Measurements from ENCODE around the gene AXIN2. TPM values are rescaled to one million over a fixed set of nuclear protein-coding genes. Genes with fewer than 3 reads are reported as not detected.

AXIN2 gene
- total RNA-seq, 1 donor from 2014 or later = 39.5 TPM

GRCh38 chr17:65538675-65539529, 22.5 kb downstream of the AXIN2 start:
- peak in 1 of 2 donors; percentile 58 for DNase-seq (ENCODE audit: low spot score in 2 of 2)
- FAIRE-seq = no peak

DNA sequence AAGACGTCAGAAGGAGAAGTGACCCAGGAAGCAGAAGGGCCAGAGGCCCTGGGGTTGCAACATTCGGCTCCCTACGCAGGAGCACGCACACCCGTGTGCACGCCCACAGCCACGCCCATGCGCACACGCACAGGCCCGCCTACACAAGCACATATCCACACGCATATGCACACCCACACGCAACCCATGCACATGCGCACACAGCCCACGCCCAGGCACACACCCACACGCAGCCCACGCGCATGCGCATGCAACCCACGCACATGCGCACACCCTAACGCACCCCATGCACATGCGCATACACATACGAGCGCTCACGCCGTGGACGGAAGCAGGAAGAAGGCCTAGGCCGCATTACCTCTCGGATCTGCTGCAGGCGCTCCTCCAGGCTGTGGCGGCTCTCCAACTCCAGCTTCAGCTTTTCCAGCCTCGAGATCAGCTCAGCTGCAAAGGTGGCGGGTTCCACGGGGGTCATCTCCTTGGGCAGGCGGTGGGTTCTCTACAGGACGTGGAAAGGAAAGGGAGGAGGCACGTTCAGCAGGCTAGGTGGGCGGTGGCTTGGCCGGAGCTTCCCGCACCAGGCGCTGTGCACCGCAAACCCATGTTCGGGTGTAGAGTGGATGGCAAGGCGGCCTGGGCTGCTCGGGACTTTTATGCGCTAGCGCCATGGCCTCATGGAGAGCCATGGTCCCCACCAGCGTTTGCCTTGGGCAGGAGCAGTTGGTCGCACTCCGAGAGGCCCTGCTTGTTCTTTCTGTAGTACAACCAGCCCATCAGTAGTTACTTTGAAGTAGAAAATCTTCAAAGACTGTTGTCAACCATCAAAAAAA, 23.4 kb downstream of the AXIN2 start:
- DNase-seq (ENCODE audit: low spot score in 2 of 2) (no peak), FAIRE-seq (no peak)

GRCh38 chr17:65537343-65537844, 24.1 kb downstream of the AXIN2 start:
- DNase-seq (ENCODE audit: low spot score in 2 of 2) = no peak
- FAIRE-seq = no peak

- no peak for FAIRE-seq
These were observed 24.7 kb downstream of the AXIN2 start for GRCh38 chr17:65536573-65537342.

GRCh38 chr17:65535777-65536572, 25.5 kb downstream of the AXIN2 start:
- FAIRE-seq (no peak), DNase-seq (ENCODE audit: low spot score in 2 of 2) (no peak)

More at GRCh38 chr17:65536573-65537342, 24.7 kb downstream of the AXIN2 start:
- no peak for DNase-seq (ENCODE audit: low spot score in 2 of 2)

GRCh38 chr17:65533852-65534457, 27.5 kb downstream of the AXIN2 start:
- no peak for DNase-seq (ENCODE audit: low spot score in 2 of 2)
- FAIRE-seq = no peak

GRCh38 chr17:65533056-65533745, 28.2 kb downstream of the AXIN2 start:
- FAIRE-seq (no peak), DNase-seq (ENCODE audit: low spot score in 2 of 2) (no peak)

DNA sequence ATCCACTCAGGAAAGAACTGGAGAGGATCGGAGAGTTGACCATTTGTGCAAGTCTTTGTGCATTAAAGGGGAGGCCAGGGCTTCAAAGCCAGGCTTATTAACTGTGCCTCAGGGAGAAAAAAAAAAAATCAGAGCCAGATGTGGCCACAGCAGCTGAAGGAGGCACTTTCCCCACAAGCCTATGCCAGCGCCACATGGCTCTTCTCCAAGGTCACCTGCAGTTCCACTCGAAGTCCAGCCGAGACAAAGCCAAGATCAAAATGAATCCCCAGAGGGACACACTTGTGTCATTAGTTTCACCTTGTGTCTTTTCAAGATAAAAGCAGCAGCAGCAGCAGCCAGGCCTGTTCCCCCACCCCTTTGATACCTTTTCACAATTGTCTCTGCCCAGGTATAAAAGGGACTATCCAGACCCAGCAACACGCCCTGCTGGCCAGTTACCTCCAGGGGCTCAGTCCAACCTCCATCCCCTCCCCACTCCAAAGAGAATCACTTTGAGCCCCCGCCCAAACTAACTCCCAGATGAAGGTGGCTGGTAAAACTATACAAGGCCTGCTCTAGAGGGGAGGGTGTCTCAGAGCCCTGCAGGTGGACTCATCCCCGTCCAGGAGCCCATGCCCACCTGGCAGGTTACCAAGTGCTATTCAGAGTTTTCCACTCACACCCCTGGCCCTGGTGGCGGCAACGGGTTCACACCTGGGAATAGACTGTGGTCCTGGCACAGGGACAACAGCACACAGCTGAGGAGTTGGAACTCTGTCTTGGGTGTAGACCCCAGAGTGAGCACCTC, 29.2 kb downstream of the AXIN2 start:
- FAIRE-seq (no peak), DNase-seq (ENCODE audit: low spot score in 2 of 2) (no peak)

DNA sequence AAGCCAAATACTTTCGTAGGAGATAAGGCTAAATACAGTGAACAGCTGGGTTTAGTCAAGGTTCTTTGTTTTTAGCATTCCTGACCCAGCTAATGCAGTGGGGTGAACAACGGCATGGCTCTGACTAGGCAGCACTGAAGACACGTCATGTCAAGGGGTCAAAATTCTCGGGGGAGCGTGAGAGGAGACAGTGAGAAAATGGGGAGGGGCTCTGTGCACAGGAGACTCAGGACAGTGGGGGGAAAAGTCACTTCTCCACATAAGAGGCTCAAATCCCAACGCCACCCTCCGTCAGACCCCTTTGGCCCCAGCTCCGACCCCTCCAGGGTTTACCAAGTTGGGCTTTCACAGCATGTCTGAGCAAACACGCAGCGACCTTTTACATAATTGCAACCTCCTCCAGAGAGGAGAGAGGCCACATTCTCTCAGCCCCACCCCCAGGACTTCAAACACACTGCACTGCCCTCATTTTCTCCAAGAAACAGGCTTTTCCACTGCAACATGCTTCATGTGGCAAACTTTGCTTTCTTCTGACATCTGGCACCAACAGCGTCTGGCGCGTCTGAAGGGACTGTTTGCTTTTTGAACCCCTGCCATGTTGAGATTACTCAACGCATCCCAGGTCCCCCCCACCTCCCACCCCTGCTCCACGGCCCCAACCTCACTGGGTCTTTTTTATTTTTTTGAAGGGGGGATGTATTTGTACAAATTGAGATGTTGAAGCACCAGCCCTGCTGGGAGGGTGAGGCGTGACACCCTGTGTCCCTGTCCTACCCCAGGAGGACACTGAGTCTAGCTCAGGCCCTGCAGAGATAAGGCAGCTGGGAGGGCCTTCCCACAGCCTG, 30.0 kb downstream of the AXIN2 start:
- FAIRE-seq = no peak
- no peak for DNase-seq (ENCODE audit: low spot score in 2 of 2)

DNA sequence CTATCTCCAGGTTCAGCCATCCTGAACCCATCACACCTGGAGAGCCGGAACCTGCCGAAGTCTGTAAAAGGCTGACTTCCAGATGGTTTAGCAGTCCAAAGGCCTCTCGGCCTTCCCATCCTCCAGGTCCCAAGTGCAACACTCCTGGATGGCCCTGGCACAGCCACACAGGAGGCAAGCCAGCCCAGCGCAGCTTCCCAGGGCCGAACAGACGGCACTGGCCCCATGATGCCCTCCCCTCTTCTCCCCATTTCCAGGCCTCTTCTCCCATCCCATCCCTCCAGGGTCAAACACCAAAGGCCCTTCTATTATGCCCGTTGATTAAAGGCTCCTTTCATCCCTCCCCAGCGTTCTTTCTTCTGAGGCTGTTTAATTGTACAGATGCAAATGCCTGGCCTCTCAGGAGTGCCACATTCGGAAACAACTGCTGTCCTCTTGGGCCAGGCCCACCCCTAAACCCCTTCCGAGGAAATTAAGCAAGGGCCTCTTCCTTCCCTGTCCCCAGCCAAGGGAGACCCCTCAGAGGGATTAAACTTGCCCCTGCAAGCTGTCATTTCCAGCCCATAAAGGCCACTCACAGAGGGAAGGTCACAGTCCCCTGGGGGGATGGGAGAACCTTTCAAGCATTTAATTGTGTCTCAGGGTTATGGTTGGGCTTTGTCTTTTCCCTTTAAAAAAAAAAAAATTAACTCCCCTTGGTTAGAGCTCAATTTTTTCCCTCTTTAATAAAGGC, 30.8 kb downstream of the AXIN2 start:
- FAIRE-seq = no peak

DNA sequence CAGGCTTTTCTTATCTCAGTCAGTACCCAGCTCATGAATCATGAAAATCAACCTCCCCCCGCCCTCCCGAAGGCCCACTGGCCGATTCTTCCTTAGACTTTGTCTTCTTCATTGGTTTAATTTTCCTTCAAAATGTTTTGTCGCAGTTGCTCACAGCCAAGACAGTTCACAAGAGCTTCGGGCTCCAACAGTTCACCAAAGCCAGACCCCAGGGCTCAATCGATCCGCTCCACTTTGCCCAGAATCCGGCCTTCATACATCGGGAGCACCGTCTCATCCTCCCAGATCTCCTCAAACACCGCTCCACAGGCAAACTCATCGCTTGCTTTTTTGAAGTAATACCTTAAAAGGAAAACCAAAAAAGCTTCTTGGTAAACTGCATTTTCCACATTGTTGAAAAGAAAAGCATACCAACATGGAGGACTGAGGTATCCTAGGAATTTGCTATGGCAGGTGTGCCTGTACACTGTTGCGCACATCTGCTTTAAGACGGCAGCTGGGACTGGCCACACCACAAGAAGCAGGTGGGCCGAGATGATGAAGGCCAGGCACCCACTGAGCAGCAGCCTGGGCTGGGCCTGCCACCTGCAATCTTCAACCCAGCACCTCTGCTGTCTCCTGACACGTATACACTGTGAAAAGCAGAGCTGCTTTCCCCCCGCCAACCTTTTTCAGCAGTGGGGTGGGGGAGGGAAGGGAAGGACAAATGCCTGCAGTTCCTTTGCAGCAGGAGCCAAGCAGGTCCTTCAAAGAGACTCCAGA, 31.5 kb downstream of the AXIN2 start:
- DNase-seq (ENCODE audit: low spot score in 2 of 2) = no peak
- no peak for FAIRE-seq

More for the DNA sequence above, 30.8 kb downstream of the AXIN2 start:
- DNase-seq (ENCODE audit: low spot score in 2 of 2) = no peak

DNA sequence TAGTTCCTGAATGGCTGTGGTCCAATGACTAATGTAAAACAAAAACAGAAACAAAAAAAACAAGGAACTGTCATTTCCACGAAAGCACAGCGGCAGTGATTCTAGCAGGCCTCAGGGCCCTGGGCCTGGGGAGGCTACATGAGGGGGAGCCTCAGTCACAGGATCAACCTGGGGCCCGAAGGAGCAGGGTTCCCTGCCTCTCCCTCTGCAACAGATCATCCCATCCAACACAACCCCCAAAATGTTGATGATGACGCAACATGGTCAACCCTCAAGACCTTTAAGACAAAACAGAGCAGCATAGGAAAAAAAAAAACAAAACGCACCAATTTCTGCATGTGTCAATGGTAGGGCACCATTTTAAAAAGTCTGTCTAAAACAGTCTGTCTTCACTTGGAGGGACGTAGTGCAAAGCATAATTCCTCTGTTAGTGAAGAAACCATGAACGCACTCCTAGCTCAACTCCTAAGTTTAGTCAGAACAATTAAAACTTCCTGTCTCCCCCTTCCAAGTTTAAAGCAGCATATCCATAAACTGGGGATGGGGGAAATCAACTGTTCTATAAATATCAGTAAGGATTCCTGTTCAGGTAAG, 32.3 kb downstream of the AXIN2 start:
- no peak for DNase-seq (ENCODE audit: low spot score in 2 of 2)
- FAIRE-seq = no peak

DNA sequence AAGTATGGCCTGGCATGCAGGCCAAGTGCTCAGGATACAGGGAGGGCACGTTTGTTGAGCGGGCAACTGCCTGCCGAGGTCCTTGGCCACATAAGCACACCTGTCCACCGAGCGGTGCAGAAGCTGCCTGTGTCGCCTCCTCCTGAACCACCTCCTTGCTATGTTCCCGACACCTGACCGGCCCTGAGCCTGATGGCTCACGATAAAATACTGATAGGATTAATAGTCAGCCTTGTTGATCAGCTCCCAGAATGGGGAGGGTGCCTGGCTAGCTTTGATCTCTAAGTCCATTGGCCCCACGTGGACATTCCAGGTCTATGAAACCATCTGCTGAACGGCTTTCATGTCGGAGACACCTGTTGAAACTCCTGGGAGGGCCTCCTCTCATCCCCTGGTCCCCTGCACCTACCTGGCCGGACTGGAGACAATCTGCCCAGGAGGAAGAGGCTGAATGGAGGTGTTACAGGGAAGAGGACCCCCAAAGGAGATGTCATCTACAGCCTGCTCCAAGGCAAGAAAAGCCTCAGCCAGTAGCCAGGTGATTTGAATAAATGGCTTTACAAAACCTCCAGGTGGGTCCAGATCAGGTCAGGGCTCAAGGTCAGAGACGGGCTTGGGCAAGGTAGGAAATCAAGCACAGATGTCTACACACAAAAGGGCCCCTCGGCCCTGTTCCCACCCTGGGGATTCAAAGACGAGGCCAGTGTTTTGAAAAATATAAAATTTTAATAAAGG, 33.4 kb downstream of the AXIN2 start:
- FAIRE-seq = no peak

DNA sequence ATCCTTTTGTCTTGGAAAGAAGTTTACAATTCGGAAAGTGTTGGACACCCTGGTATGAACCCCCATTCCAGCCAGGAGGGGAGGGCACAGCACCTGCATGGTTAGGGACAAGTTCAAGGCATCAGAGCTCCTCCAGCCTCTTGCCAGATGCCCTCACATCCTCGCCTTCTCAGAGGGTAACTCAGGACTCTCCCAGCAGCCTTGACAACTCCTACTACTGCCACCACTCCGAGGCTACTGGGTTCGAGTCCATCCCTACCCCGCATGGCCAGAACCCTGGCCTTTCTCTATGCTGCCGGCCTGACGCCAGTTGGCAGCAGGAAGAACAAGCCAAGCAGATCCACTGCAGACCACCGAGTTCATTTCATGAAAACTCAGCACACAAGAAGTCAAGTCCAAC, 34.1 kb downstream of the AXIN2 start:
- FAIRE-seq = no peak
- no peak for DNase-seq (ENCODE audit: low spot score in 2 of 2)

More for the DNA sequence above, 33.4 kb downstream of the AXIN2 start:
- DNase-seq (ENCODE audit: low spot score in 2 of 2) = no peak

All from frontal cortex (tissue), 4 donors.